ENCODE measurements around the gene FOXO4. TPM values are rescaled to one million over a fixed set of nuclear protein-coding genes. Genes with fewer than 3 reads are reported as not detected.
A peak's percentile ranks its signal among the peaks of the same experiment; 100 is the strongest.
"Not testable (repeated sequence)": the region's sequence is repeated elsewhere in the genome, so short reads cannot be mapped to it uniquely, and the experiment has no call there.

The FOXO4 gene
- 1 to 10 TPM; 3.4 to 6.4 (median 5.2) TPM for total RNA-seq

- ATAC-seq: peak; percentile 87 to 94
- H3K36me3 Mint-ChIP-seq (ENCODE audit: insufficient read depth): no peaks in the 10 kb centered on the region
Measured at GRCh38 chrX:71095555-71095980, at the start of gene FOXO4. TSS of gene FOXO4 (plus strand) at chrX:71095851. CDS start at chrX:71096529, 678 bp downstream.

GRCh38 chrX:71047891-71048290 lies 47.8 kb upstream of the FOXO4 start:
- H3K27me3 Mint-ChIP-seq (ENCODE audit: low read depth); H3K4me1 Mint-ChIP-seq (ENCODE audit: low read depth); H3K9me3 Mint-ChIP-seq; H3K36me3 Mint-ChIP-seq (ENCODE audit: insufficient read depth); DNase-seq; H3K4me3 Mint-ChIP-seq; ATAC-seq: not testable (repeated sequence)

More at GRCh38 chrX:71095555-71095980, at the start of gene FOXO4:
- Mint-ChIP-seq H3K4me3 (peak within 1 kb of the TSS; percentile 93), H3K4me1 (ENCODE audit: low read depth) (peaks cover 33% of the 10 kb centered on the region), H3K27me3 (ENCODE audit: low read depth) (no peaks in the 10 kb centered on the region), H3K9me3 (no peaks in the 10 kb centered on the region)
- DNase-seq: peak; percentile 82

- DNase-seq (no peak), ATAC-seq (no peak)
- Mint-ChIP-seq H3K27me3 (ENCODE audit: low read depth) (no peaks in the 10 kb centered on the region), H3K4me3 (no peak overlapping the region), H3K4me1 (ENCODE audit: low read depth) (peaks cover 13% of the 10 kb centered on the region), H3K9me3 (no peaks in the 10 kb centered on the region), H3K36me3 (ENCODE audit: insufficient read depth) (peaks cover 7% of the 10 kb centered on the region)
Measured at GRCh38 chrX:71052721-71053120, 42.9 kb upstream of the FOXO4 start.

GRCh38 chrX:71053217-71053621 lies 42.4 kb upstream of the FOXO4 start:
- no peak overlapping the region for H3K4me3 Mint-ChIP-seq
- no peaks in the 10 kb centered on the region for H3K27me3 Mint-ChIP-seq (ENCODE audit: low read depth)
- peaks cover 12% of the 10 kb centered on the region for H3K36me3 Mint-ChIP-seq (ENCODE audit: insufficient read depth)
- H3K9me3 Mint-ChIP-seq: no peaks in the 10 kb centered on the region
- H3K4me1 Mint-ChIP-seq (ENCODE audit: low read depth): peaks cover 18% of the 10 kb centered on the region
- ATAC-seq (no peak), DNase-seq (no peak)

GRCh38 chrX:71056867-71057266 lies 38.8 kb upstream of the FOXO4 start:
- no peak overlapping the region for H3K4me3 Mint-ChIP-seq
- no peak for DNase-seq
- ATAC-seq: no peak
- no peaks in the 10 kb centered on the region for H3K9me3 Mint-ChIP-seq
- no peaks in the 10 kb centered on the region for H3K27me3 Mint-ChIP-seq (ENCODE audit: low read depth)
- peaks cover 34% of the 10 kb centered on the region for H3K4me1 Mint-ChIP-seq (ENCODE audit: low read depth)
- peaks cover 22% of the 10 kb centered on the region for H3K36me3 Mint-ChIP-seq (ENCODE audit: insufficient read depth)

- no peaks in the 10 kb centered on the region for H3K9me3 Mint-ChIP-seq
- DNase-seq (no peak), ATAC-seq (no peak)
- H3K27me3 Mint-ChIP-seq (ENCODE audit: low read depth): no peaks in the 10 kb centered on the region
- H3K36me3 Mint-ChIP-seq (ENCODE audit: insufficient read depth): peaks cover 27% of the 10 kb centered on the region
- peaks cover 34% of the 10 kb centered on the region for H3K4me1 Mint-ChIP-seq (ENCODE audit: low read depth)
- H3K4me3 Mint-ChIP-seq: no peak overlapping the region
Measured at GRCh38 chrX:71057848-71058530, 37.7 kb upstream of the FOXO4 start.

GRCh38 chrX:71060127-71060526 lies 35.5 kb upstream of the FOXO4 start:
- peaks cover 42% of the 10 kb centered on the region for H3K4me1 Mint-ChIP-seq (ENCODE audit: low read depth)
- ATAC-seq: no peak
- H3K27me3 Mint-ChIP-seq (ENCODE audit: low read depth): no peaks in the 10 kb centered on the region
- H3K4me3 Mint-ChIP-seq: no peak overlapping the region
- DNase-seq: no peak
- H3K36me3 Mint-ChIP-seq (ENCODE audit: insufficient read depth): peaks cover 29% of the 10 kb centered on the region
- H3K9me3 Mint-ChIP-seq: no peaks in the 10 kb centered on the region

GRCh38 chrX:71067089-71067488 lies 28.6 kb upstream of the FOXO4 start:
- DNase-seq: no peak
- H3K9me3 Mint-ChIP-seq: no peaks in the 10 kb centered on the region
- H3K27me3 Mint-ChIP-seq (ENCODE audit: low read depth): peaks cover 6% of the 10 kb centered on the region
- peak overlapping the region; percentile 96 for H3K4me3 Mint-ChIP-seq
- peaks cover 14% of the 10 kb centered on the region for H3K4me1 Mint-ChIP-seq (ENCODE audit: low read depth)
- H3K36me3 Mint-ChIP-seq (ENCODE audit: insufficient read depth): peaks cover 11% of the 10 kb centered on the region
- no peak for ATAC-seq

- DNase-seq: no peak
- ATAC-seq: no peak
- Mint-ChIP-seq H3K4me1 (ENCODE audit: low read depth) (peaks cover 14% of the 10 kb centered on the region), H3K36me3 (ENCODE audit: insufficient read depth) (peaks cover 10% of the 10 kb centered on the region), H3K9me3 (no peaks in the 10 kb centered on the region), H3K4me3 (peak overlapping the region; percentile 96), H3K27me3 (ENCODE audit: low read depth) (peaks cover 6% of the 10 kb centered on the region)
Measured at GRCh38 chrX:71067712-71068043, 28.0 kb upstream of the FOXO4 start.

- H3K4me1 Mint-ChIP-seq (ENCODE audit: low read depth): peaks cover 14% of the 10 kb centered on the region
- peak; percentile 96 to 97 for ATAC-seq
Measured at GRCh38 chrX:71068044-71068918, 27.4 kb upstream of the FOXO4 start, which contains the start of gene SNX12. TSS of gene SNX12 (minus strand) at chrX:71068334. CDS start at chrX:71068306, 28 bp downstream.

GRCh38 chrX:71070531-71070930 lies 25.1 kb upstream of the FOXO4 start:
- Mint-ChIP-seq H3K36me3 (ENCODE audit: insufficient read depth) (peaks cover 5% of the 10 kb centered on the region), H3K27me3 (ENCODE audit: low read depth) (peaks cover 6% of the 10 kb centered on the region), H3K9me3 (no peaks in the 10 kb centered on the region), H3K4me3 (no peak overlapping the region), H3K4me1 (ENCODE audit: low read depth) (peaks cover 7% of the 10 kb centered on the region)
- ATAC-seq (no peak), DNase-seq (no peak)

More at GRCh38 chrX:71068044-71068918, 27.4 kb upstream of the FOXO4 start, which contains the start of gene SNX12:
- DNase-seq: peak; percentile 80
- H3K9me3 Mint-ChIP-seq: no peaks in the 10 kb centered on the region
- H3K4me3 Mint-ChIP-seq: peak within 1 kb of the TSS; percentile 96
- peaks cover 7% of the 10 kb centered on the region for H3K36me3 Mint-ChIP-seq (ENCODE audit: insufficient read depth)
- H3K27me3 Mint-ChIP-seq (ENCODE audit: low read depth): peaks cover 6% of the 10 kb centered on the region

- Mint-ChIP-seq H3K4me3 (no peak overlapping the region), H3K27me3 (ENCODE audit: low read depth) (no peaks in the 10 kb centered on the region), H3K9me3 (no peaks in the 10 kb centered on the region), H3K4me1 (ENCODE audit: low read depth) (peaks cover 5% of the 10 kb centered on the region), H3K36me3 (ENCODE audit: insufficient read depth) (no peaks in the 10 kb centered on the region)
- no peak for DNase-seq
- ATAC-seq: peak in 1 of 2 donors; percentile 35
Measured at GRCh38 chrX:71081330-71082123, 14.1 kb upstream of the FOXO4 start.

GRCh38 chrX:71082124-71082647 lies 13.5 kb upstream of the FOXO4 start:
- peaks cover 5% of the 10 kb centered on the region for H3K4me1 Mint-ChIP-seq (ENCODE audit: low read depth)
- no peaks in the 10 kb centered on the region for H3K36me3 Mint-ChIP-seq (ENCODE audit: insufficient read depth)
- no peaks in the 10 kb centered on the region for H3K9me3 Mint-ChIP-seq
- DNase-seq (no peak), ATAC-seq (no peak)
- no peak overlapping the region for H3K4me3 Mint-ChIP-seq
- H3K27me3 Mint-ChIP-seq (ENCODE audit: low read depth): no peaks in the 10 kb centered on the region

- Mint-ChIP-seq H3K4me1 (ENCODE audit: low read depth) (peaks cover 5% of the 10 kb centered on the region), H3K27me3 (ENCODE audit: low read depth) (no peaks in the 10 kb centered on the region), H3K36me3 (ENCODE audit: insufficient read depth) (no peaks in the 10 kb centered on the region), H3K9me3 (no peaks in the 10 kb centered on the region), H3K4me3 (no peak overlapping the region)
- no peak for DNase-seq
- ATAC-seq: no peak
Measured at GRCh38 chrX:71082822-71083221, 12.8 kb upstream of the FOXO4 start.
